HG03060 (cell line): Measurements from ENCODE around the gene FRYL.
"Not testable (repeated sequence)": the region's sequence is repeated elsewhere in the genome, so short reads cannot be mapped to it uniquely, and the experiment has no call there.

ENCODE experiments used
- ATAC-seq: cut with Tn5 transposase; IDR thresholded peaks from one replicate; pipeline ENCODE4 v1.9.1; 2021; ENCODE audit warnings: low read depth, moderate number of reproducible peaks; ENCODE audit not compliant: unreplicated experiment

The FRYL gene

GRCh38 chr4:48467891-48468290 is 312.2 kb downstream of the FRYL start:
- no peak for ATAC-seq

DNA sequence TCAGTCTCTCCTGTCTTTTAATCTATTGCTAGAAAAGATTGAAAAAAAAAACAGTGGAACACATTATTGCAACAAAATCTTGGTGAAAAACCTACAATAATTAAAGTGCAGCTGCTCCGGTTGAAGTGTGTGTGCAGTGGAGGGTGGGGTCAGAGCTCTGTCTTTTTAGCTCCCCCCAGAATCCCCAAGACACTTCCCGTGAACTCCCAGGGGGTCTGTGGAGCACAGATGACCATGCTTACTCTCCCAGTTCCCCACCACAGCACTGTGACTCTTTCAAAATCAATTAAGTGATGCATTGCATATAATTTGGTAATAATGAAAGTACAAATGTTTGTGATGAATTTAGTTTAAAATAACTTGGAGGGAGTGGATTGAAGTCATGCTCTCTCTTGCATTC is 312.6 kb downstream of the FRYL start:
- no peak for ATAC-seq

GRCh38 chr4:48462363-48462762 is 317.7 kb downstream of the FRYL start:
- no peak for ATAC-seq

- no peak for ATAC-seq
Measured at GRCh38 chr4:48461000-48461399, 319.1 kb downstream of the FRYL start.

- ATAC-seq = no peak
Measured at GRCh38 chr4:48454591-48454990, 325.5 kb downstream of the FRYL start.

GRCh38 chr4:48451656-48452055 is 328.4 kb downstream of the FRYL start:
- ATAC-seq = not testable (repeated sequence)

DNA sequence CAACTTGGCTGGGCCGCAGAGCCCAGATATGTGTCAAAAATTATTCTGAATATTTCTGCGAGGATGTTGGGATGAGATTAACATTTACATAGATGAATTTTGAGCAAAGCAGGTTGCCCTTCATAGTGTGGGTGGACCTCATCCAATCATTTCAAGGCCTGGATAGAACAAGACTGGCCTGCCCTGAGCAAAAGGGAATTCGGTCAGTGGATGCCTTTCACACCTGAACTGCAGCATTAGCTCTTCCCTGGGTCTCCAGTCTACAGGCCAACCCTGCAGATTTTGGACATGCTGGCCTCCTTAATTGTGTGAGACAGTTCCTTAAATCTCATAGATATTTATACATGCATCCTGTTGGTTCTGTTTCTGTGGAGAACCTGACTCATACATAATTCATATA is 329.3 kb downstream of the FRYL start:
- ATAC-seq = no peak

DNA sequence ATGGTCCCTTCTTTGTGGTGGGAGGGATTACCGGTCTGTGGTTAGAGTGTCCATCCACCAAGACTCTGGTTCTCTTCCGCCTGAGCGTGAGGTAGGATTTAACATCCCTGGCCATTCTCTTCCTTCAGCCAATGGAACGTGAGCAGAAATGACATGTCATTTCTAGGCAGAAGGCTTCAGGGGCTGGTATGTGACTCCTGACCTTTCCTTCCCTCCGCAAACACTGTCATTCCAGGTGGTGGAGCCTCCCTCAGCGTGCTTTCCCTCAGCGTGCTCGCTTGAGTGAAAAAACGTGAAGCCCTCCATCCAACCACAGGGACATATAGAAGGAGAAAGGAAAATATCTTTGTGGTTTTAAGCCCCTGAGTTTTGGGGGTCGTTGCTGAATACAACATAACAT is 330.9 kb downstream of the FRYL start:
- no peak for ATAC-seq
